Breast epithelium (tissue), 4 donors: ENCODE results near the gene RUNX3. TPM values are rescaled to one million over a fixed set of nuclear protein-coding genes. Genes with fewer than 3 reads are reported as not detected.

ENCODE experiments used
- DNase-seq, 2 donors: peaks; one replicate each; pipeline ENCODE4 v3.0.0-alpha.2; 2019; ENCODE audit warnings: low spot score in 2 of 2
- H3K27ac ChIP-seq, 2 donors: fragments of 200-600 bp; sonication (generic) in 1 of 2; one replicate each; pipeline ENCODE4 v1.5.1; 2016 to 2019; ENCODE audit warnings: mild to moderate bottlenecking in 1 of 2
- H3K27me3 ChIP-seq, 2 donors: fragments of 200-600 bp; sonication (generic) in 1 of 2; one replicate each; pipeline versions ENCODE4 v1.5.1 to v1.6.0; 2017 to 2019; ENCODE audit warnings: control low read depth in 1 of 2, mild to moderate bottlenecking in 1 of 2
- H3K36me3 ChIP-seq: fragments of 200-600 bp; one replicate; pipeline ENCODE4 v1.5.1; 2019
- H3K4me1 ChIP-seq, 2 donors: fragments of 200-600 bp; sonication (generic); one replicate each; pipeline ENCODE4 v1.5.1; 2016 to 2019; ENCODE audit warnings: control low read depth in 1 of 2
- H3K4me3 ChIP-seq, 3 donors: fragments of 200-600 bp; sonication (generic); 1 replicate in 2 of 3; 2 replicates in 1 of 3; pipeline ENCODE4 v1.5.1; 2016 to 2019; ENCODE audit warnings: mild to moderate bottlenecking in 3 of 3, moderate library complexity in 2 of 3
- H3K9me3 ChIP-seq, 2 donors: fragments of 200-600 bp; sonication (generic) in 1 of 2; one replicate each; pipeline ENCODE4 v1.5.1; 2016 to 2019; ENCODE audit warnings: control low read depth in 1 of 2
- CTCF ChIP-seq, 3 donors: fragments of 450-650 bp; IDR thresholded peaks; one replicate each; pipeline ENCODE4 v1.5.1; 2016 to 2017; ENCODE audit warnings: antibody characterized with exemption in 3 of 3, mild to moderate bottlenecking in 3 of 3, moderate library complexity in 3 of 3
- POLR2A ChIP-seq: fragments of 450-650 bp; IDR thresholded peaks from one replicate; pipeline ENCODE4 v1.6.1; 2016; ENCODE audit warnings: antibody characterized with exemption, mild to moderate bottlenecking, moderate library complexity
- POLR2AphosphoS5 ChIP-seq, 3 donors: sonication (generic); formaldehyde crosslinking; IDR thresholded peaks; one replicate each; pipeline ENCODE4 v1.6.1; 2017; ENCODE audit warnings: antibody characterized with exemption in 3 of 3
- intact Hi-C: fragments of 100-400 bp; cut with DNase I; formaldehyde crosslinking; loops from one replicate; pipeline ENCODE4 v1.15.1; 2023; ENCODE audit warnings: low total_unique reads
- total RNA-seq, 3 donors: library from RNA; depleted of rRNA; stranded (reverse); fragments of >200 nt; gene quantifications; one replicate each; pipeline ENCODE4 v1.1.0, GENCODE V29; 2016

Gene RUNX3
- total RNA-seq, 3 donors from 2014 or later, result 1.9 to 9.1 (median 5.6) TPM

GRCh38 chr1:24905355-24905978 is 24.6 kb downstream of the RUNX3 start:
- TF ChIP-seq POLR2A (no peak), POLR2AphosphoS5 (IDR thresholded peaks at IDR 0.05) (no peak), CTCF (IDR thresholded peaks at IDR 0.05) (no peak)
- H3K9me3 ChIP-seq, result no peaks in the 10 kb centered on the region
- no peaks in the 10 kb centered on the region for H3K4me1 ChIP-seq
- intact Hi-C loops, result loop anchor here (5.0 kb wide), 1 partner anchor 968 kb away; no protein-coding TSS in a partner anchor
- no peak overlapping the region for H3K4me3 ChIP-seq
- H3K27me3 ChIP-seq, result peaks cover 0 to 3% of the 10 kb centered on the region in 2 donors
- DNase-seq, result peak in 1 of 2 donors; percentile 28
- H3K36me3 ChIP-seq, result no peaks in the 10 kb centered on the region
- no peak overlapping the region for H3K27ac ChIP-seq

- Histone ChIP-seq H3K27me3 (peaks cover 0 to 3% of the 10 kb centered on the region in 2 donors), H3K9me3 (no peaks in the 10 kb centered on the region), H3K4me1 (no peaks in the 10 kb centered on the region), H3K36me3 (no peaks in the 10 kb centered on the region), H3K4me3 (no peak overlapping the region), H3K27ac (no peak overlapping the region)
- intact Hi-C loops, result loop anchor here (5.0 kb wide), 1 partner anchor 968 kb away; no protein-coding TSS in a partner anchor
- TF ChIP-seq POLR2AphosphoS5 (IDR thresholded peaks at IDR 0.05) (no peak), POLR2A (no peak), CTCF (IDR thresholded peaks at IDR 0.05) (no peak)
- peak in 1 of 2 donors; percentile 25 for DNase-seq
Observed at GRCh38 chr1:24904731-24905354, 25.2 kb downstream of the RUNX3 start.

GRCh38 chr1:24903955-24904730 is 25.9 kb downstream of the RUNX3 start:
- Histone ChIP-seq H3K27me3 (peaks cover 0 to 3% of the 10 kb centered on the region in 2 donors), H3K27ac (no peak overlapping the region), H3K36me3 (no peaks in the 10 kb centered on the region), H3K9me3 (no peaks in the 10 kb centered on the region), H3K4me1 (no peaks in the 10 kb centered on the region), H3K4me3 (no peak overlapping the region)
- TF ChIP-seq CTCF (IDR thresholded peaks at IDR 0.05) (no peak), POLR2A (no peak), POLR2AphosphoS5 (IDR thresholded peaks at IDR 0.05) (no peak)
- DNase-seq, result peak in 1 of 2 donors; percentile 46
- intact Hi-C loops, result no loop called here

GRCh38 chr1:24903560-24903954 is 26.5 kb downstream of the RUNX3 start:
- H3K27ac ChIP-seq, result no peak overlapping the region
- intact Hi-C loops, result no loop called here
- H3K27me3 ChIP-seq, result peaks cover 0 to 3% of the 10 kb centered on the region in 2 donors
- H3K9me3 ChIP-seq, result no peaks in the 10 kb centered on the region
- H3K4me3 ChIP-seq, result no peak overlapping the region
- TF ChIP-seq CTCF (IDR thresholded peaks at IDR 0.05) (no peak), POLR2AphosphoS5 (IDR thresholded peaks at IDR 0.05) (no peak), POLR2A (no peak)
- H3K36me3 ChIP-seq, result no peaks in the 10 kb centered on the region
- no peaks in the 10 kb centered on the region for H3K4me1 ChIP-seq
- no peak for DNase-seq
